Pericardium fibroblast (primary cell): ENCODE data around the gene KCNJ14. TPM values are rescaled to one million over a fixed set of nuclear protein-coding genes. Genes with fewer than 3 reads are reported as not detected.

ENCODE experiments used
- total RNA-seq: library from RNA; depleted of rRNA; stranded (reverse); fragments of >200 nt; gene quantifications from 2 replicates; pipeline ENCODE4 v1.2.3, GENCODE V29; 2015

Gene KCNJ14
- total RNA-seq: 0.35 and 1.8 TPM in 2 replicates

GRCh38 chr19:48455171-48455907 lies at the start of gene KCNJ14:
TSS of gene KCNJ14 (plus strand) at chr19:48455574. CDS start at chr19:48461725, 6,151 bp downstream.

GRCh38 chr19:48445606-48446481 lies 9.5 kb upstream of the KCNJ14 start, which contains the start of gene GRWD1:
TSS of gene GRWD1 (plus strand) at chr19:48445983. CDS start at chr19:48446006, 23 bp downstream.

DNA sequence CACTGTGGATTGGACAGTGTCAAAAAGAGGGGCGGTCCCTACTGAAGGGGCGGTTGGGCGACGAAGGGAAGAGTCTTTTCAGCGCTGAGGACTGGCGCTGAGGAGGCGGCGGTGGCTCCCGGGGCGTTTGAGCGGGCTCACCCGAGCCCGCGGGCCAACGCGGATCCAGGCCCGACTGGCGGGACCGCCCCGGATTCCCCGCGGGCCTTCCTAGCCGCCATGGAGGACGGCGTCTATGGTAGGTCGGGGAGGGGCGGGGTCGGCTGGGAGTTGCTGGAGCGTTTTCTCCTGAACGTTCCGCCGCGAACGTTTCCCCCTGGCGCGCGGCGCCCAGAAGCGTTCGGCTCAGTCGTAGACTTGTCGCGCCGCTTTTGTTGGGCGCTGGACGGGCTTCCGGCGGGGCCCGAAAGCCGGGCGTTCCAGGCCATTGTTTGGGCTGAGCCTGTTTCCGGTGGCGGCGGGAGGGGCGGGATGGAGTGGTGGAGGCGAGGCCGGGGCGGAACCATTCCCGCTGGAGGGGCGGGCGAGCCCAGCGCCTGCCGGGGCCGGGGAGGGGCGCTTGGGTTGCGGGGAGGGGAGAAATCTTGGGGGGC lies 14.0 kb downstream of the KCNJ14 start, which contains the start of gene CYTH2:
Gene CYTH2 (plus strand): TSS at position 81 of the 593 bp plus-strand sequence. CDS start 139 bp downstream, at position 220.

DNA sequence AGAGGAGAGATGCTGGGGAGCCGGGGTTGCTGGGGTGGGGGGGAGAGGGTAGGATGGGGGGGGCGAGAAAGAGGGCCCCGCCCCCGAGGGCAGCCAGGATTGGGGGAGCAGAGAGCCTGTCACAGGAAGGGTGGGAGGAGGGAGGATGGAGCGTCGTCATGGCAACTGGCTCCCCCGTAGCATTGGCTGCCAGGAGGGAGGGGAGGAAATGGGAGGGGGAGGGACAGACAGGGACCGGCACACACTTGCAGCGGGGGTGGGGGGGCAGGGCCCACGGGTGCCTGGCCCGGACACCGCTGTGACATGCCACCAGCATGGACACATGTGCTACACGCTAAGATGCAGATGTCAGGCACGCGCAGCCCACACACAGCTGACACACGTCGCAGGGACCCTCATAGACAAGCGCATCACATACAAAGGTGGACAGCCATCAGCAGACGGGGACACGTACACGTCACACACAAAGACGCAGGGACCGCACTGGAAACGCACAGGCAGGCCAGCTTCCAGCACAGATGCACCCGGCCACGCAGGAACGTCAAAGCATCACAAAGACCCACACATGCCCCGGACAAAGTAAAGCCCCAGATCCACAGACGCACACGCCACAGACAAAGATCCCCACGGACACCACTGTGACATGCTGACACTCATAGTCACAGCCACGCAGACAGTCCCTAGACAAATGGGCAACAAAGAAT lies 56.6 kb downstream of the KCNJ14 start, which contains the start of gene LMTK3:
Gene LMTK3 (minus strand): TSS at position 36 of the 704 bp plus-strand sequence. CDS start 259 bp downstream, outside the sequence.

Other genes with a start within 250 kb of the KCNJ14 start
- gene CARD8, start 199.7 kb upstream of the KCNJ14 start, total RNA-seq: 6.4 and 7.8 TPM in 2 replicates
- 0.12 TPM in 1 of 2 replicates, not detected in the other for gene ZNF114, start 185.5 kb upstream of the KCNJ14 start, total RNA-seq
- 125 and 282 TPM in 2 replicates for gene EMP3, start 130.0 kb upstream of the KCNJ14 start, total RNA-seq
- 3.7 and 20.3 TPM in 2 replicates for gene TMEM143, start 91.6 kb upstream of the KCNJ14 start, total RNA-seq
- not detected in 2 replicates for gene SYNGR4, start 91.2 kb upstream of the KCNJ14 start, total RNA-seq
- gene KDELR1, start 64.0 kb upstream of the KCNJ14 start, total RNA-seq: 222 and 228 TPM in 2 replicates
- gene GRIN2D, start 61.9 kb upstream of the KCNJ14 start, total RNA-seq: 1.4 and 5.0 TPM in 2 replicates
- gene GRWD1, start 9.6 kb upstream of the KCNJ14 start, total RNA-seq: 17.7 and 23.2 TPM in 2 replicates
- 28.1 and 37.5 TPM in 2 replicates for gene CYTH2, start 13.8 kb downstream of the KCNJ14 start, total RNA-seq
- not detected in 2 replicates for gene LMTK3, start 56.3 kb downstream of the KCNJ14 start, total RNA-seq
- 0.23 TPM in 1 of 2 replicates, not detected in the other for gene SULT2B1, start 96.6 kb downstream of the KCNJ14 start, total RNA-seq
- gene SPACA4, start 151.2 kb downstream of the KCNJ14 start, total RNA-seq: not detected in 2 replicates
- not detected in 2 replicates for gene FAM83E, start 159.5 kb downstream of the KCNJ14 start, total RNA-seq
- gene RPL18, start 163.6 kb downstream of the KCNJ14 start, total RNA-seq: 2,965 and 4,008 TPM in 2 replicates
- gene SPHK2, start 163.9 kb downstream of the KCNJ14 start, total RNA-seq: 10.4 and 15.2 TPM in 2 replicates
- gene DBP, start 181.8 kb downstream of the KCNJ14 start, total RNA-seq: 2.7 and 3.7 TPM in 2 replicates
- 2.5 and 2.6 TPM in 2 replicates for gene CA11, start 190.6 kb downstream of the KCNJ14 start, total RNA-seq
- gene NTN5, start 217.4 kb downstream of the KCNJ14 start, total RNA-seq: 0.60 TPM in 1 of 2 replicates, not detected in the other
- not detected in 2 replicates for gene FUT2, start 240.4 kb downstream of the KCNJ14 start, total RNA-seq